Sigmoid colon (tissue), 7 donors: ENCODE results near the gene IER3IP1. TPM values are rescaled to one million over a fixed set of nuclear protein-coding genes. Genes with fewer than 3 reads are reported as not detected.

Source experiments
- DNase-seq: peaks from one replicate; pipeline ENCODE4 v3.0.0-alpha.2; 2019
- H3K27ac ChIP-seq, 4 donors: fragments of 200-600 bp; sonication (generic); one replicate each; pipeline ENCODE4 v1.5.1; 2016 to 2019; ENCODE audit warnings: mild to moderate bottlenecking in 1 of 4
- H3K27me3 ChIP-seq, 3 donors: fragments of 200-600 bp; sonication (generic); one replicate each; pipeline ENCODE4 v1.5.1; 2019; ENCODE audit warnings: mild to moderate bottlenecking in 1 of 3
- H3K36me3 ChIP-seq, 4 donors: fragments of 200-600 bp; sonication (generic); one replicate each; pipeline ENCODE4 v1.5.1; 2016 to 2019
- H3K4me1 ChIP-seq, 4 donors: fragments of 200-600 bp; sonication (generic); one replicate each; pipeline ENCODE4 v1.5.1; 2017 to 2019
- H3K4me3 ChIP-seq, 4 donors: fragments of 200-600 bp; sonication (generic); one replicate each; pipeline ENCODE4 v1.5.1; 2017 to 2019; ENCODE audit warnings: mild to moderate bottlenecking in 2 of 4, moderate library complexity in 1 of 4
- H3K9me3 ChIP-seq, 4 donors: fragments of 200-600 bp in 3 of 4; sonication (generic) in 3 of 4; one replicate each; pipeline versions ENCODE4 v1.5.1 to v1.6.1; 2013 to 2019
- CTCF ChIP-seq, 4 experiments: fragments of 450-650 bp in 3 of 4; fragments of 200-600 bp in 1 of 4; IDR thresholded peaks; one replicate each; pipeline ENCODE4 v1.5.1; 2016 to 2019; ENCODE audit warnings: antibody characterized with exemption in 4 of 4, mild to moderate bottlenecking in 3 of 4, moderate library complexity in 2 of 4
- EP300 ChIP-seq, 4 donors: sonication (generic); formaldehyde crosslinking; IDR thresholded peaks; one replicate each; pipeline ENCODE4 v1.6.1; 2017; ENCODE audit warnings: antibody characterized with exemption in 4 of 4
- POLR2A ChIP-seq, 2 donors: fragments of 450-650 bp; IDR thresholded peaks; one replicate each; pipeline ENCODE4 v1.6.1; 2016; ENCODE audit warnings: antibody characterized with exemption in 2 of 2, mild to moderate bottlenecking in 2 of 2, moderate library complexity in 2 of 2
- POLR2AphosphoS5 ChIP-seq, 4 donors: sonication (generic); formaldehyde crosslinking; IDR thresholded peaks; one replicate each; pipeline ENCODE4 v1.6.1; 2017; ENCODE audit warnings: antibody characterized with exemption in 4 of 4
- WGBS, 2 donors: extraction: QIAGEN DNeasy Blood & Tissue Kit; methylation state at CpG; one replicate each; pipeline ENCODE4 v1.1.7; 2013; 5-methylcytosine and 5-hydroxymethylcytosine counted together
- intact Hi-C: fragments of 100-400 bp; cut with DNase I; formaldehyde crosslinking; loops from one replicate; pipeline ENCODE4 v1.15.1; 2023
- polyA plus RNA-seq, 3 donors: library from polyadenylated mRNA; stranded (reverse); fragments of 200-250 nt; gene quantifications; one replicate each; pipeline ENCODE4 v1.2.3, GENCODE V29; 2013
- total RNA-seq, 4 donors: library from RNA; depleted of rRNA; stranded (reverse); fragments of >200 nt; gene quantifications; one replicate each; pipeline ENCODE4 v1.1.0, GENCODE V29; 2016
- donor health status: healthy with polysubstance abuse.
- donor health status: Bipolar disorder and iron deficiency.
- donor health status: healthy.

Gene IER3IP1
- total and polyA plus RNA-seq, 7 donors, result 7.1 to 20.4 (median 12.6) TPM

- Histone ChIP-seq H3K9me3 (no peaks in the 10 kb centered on the region), H3K4me1 (peaks cover 0 to 7% (median 3%) of the 10 kb centered on the region in 4 donors), H3K36me3 (no peaks in the 10 kb centered on the region), H3K27ac (no peak overlapping the region), H3K4me3 (no peak overlapping the region), H3K27me3 (no peaks in the 10 kb centered on the region)
- intact Hi-C loops, result no loop called here
- 95 to 98% methylated on average over 4 of the region's 4 CpGs for WGBS, 2 donors
- TF ChIP-seq CTCF (IDR thresholded peaks at IDR 0.05) (no peak), POLR2AphosphoS5 (IDR thresholded peaks at IDR 0.05) (no peak), EP300 (IDR thresholded peaks at IDR 0.05) (no peak), POLR2A (IDR thresholded peaks at IDR 0.05) (no peak)
- DNase-seq, result no peak
These were observed 32.2 kb downstream of the IER3IP1 start for GRCh38 chr18:47143899-47144485.

GRCh38 chr18:47143153-47143552 is 33.0 kb downstream of the IER3IP1 start:
- WGBS, 2 donors, result 98 to 100% methylated on average over 5 of the region's 5 CpGs
- no peaks in the 10 kb centered on the region for H3K36me3 ChIP-seq
- intact Hi-C loops, result no loop called here

GRCh38 chr18:47141289-47141688 is 34.9 kb downstream of the IER3IP1 start:
- intact Hi-C loops, result no loop called here
- Histone ChIP-seq H3K27me3 (no peaks in the 10 kb centered on the region), H3K36me3 (peaks cover 0 to 3% (median under 1%) of the 10 kb centered on the region in 4 donors), H3K4me3 (no peak overlapping the region), H3K9me3 (no peaks in the 10 kb centered on the region), H3K27ac (no peak overlapping the region), H3K4me1 (no peaks in the 10 kb centered on the region)
- TF ChIP-seq EP300 (IDR thresholded peaks at IDR 0.05), result no peak
- TF ChIP-seq POLR2AphosphoS5 (IDR thresholded peaks at IDR 0.05), result no peak
- no peak for TF ChIP-seq CTCF (IDR thresholded peaks at IDR 0.05)
- no peak for TF ChIP-seq POLR2A (IDR thresholded peaks at IDR 0.05)
- no peak for DNase-seq

More at GRCh38 chr18:47143153-47143552, 33.0 kb downstream of the IER3IP1 start:
- no peak for DNase-seq
- no peaks in the 10 kb centered on the region for H3K4me1 ChIP-seq
- no peak overlapping the region for H3K4me3 ChIP-seq
- no peak overlapping the region for H3K27ac ChIP-seq
- no peaks in the 10 kb centered on the region for H3K27me3 ChIP-seq
- TF ChIP-seq CTCF (IDR thresholded peaks at IDR 0.05) (no peak), EP300 (IDR thresholded peaks at IDR 0.05) (no peak), POLR2A (IDR thresholded peaks at IDR 0.05) (no peak), POLR2AphosphoS5 (IDR thresholded peaks at IDR 0.05) (no peak)
- no peaks in the 10 kb centered on the region for H3K9me3 ChIP-seq

GRCh38 chr18:47121146-47121545 is 55.0 kb downstream of the IER3IP1 start:
- H3K27ac ChIP-seq, result no peak overlapping the region
- 95 to 98% methylated on average over 3 of the region's 3 CpGs for WGBS, 2 donors
- no peak overlapping the region for H3K4me3 ChIP-seq
- H3K4me1 ChIP-seq, result no peaks in the 10 kb centered on the region
- H3K36me3 ChIP-seq, result peaks cover 0 to 28% (median 0%) of the 10 kb centered on the region in 4 donors
- intact Hi-C loops, result no loop called here
- DNase-seq, result no peak
- TF ChIP-seq POLR2A (IDR thresholded peaks at IDR 0.05), result no peak
- H3K9me3 ChIP-seq, result no peaks in the 10 kb centered on the region
- H3K27me3 ChIP-seq, result no peaks in the 10 kb centered on the region

- no peak overlapping the region for H3K27ac ChIP-seq
- no peak overlapping the region for H3K4me3 ChIP-seq
- H3K4me1 ChIP-seq, result no peaks in the 10 kb centered on the region
- H3K36me3 ChIP-seq, result peaks cover 0 to 25% (median 0%) of the 10 kb centered on the region in 4 donors
- TF ChIP-seq EP300 (IDR thresholded peaks at IDR 0.05), result no peak
- WGBS, 2 donors, result 84 to 93% methylated on average over 4 of the region's 4 CpGs
- H3K27me3 ChIP-seq, result no peaks in the 10 kb centered on the region
- no peak for DNase-seq
- intact Hi-C loops, result no loop called here
- H3K9me3 ChIP-seq, result no peaks in the 10 kb centered on the region
These were observed 55.7 kb downstream of the IER3IP1 start for GRCh38 chr18:47120428-47120827.

GRCh38 chr18:47118981-47119380 is 57.2 kb downstream of the IER3IP1 start:
- no peak overlapping the region for H3K27ac ChIP-seq
- H3K9me3 ChIP-seq, result no peaks in the 10 kb centered on the region
- no peak for DNase-seq
- no peak overlapping the region for H3K4me3 ChIP-seq
- no peaks in the 10 kb centered on the region for H3K4me1 ChIP-seq
- 95 to 97% methylated on average over 2 of the region's 2 CpGs for WGBS, 2 donors
- no peaks in the 10 kb centered on the region for H3K27me3 ChIP-seq
- intact Hi-C loops, result no loop called here
- TF ChIP-seq POLR2A (IDR thresholded peaks at IDR 0.05), result no peak
- no peak for TF ChIP-seq EP300 (IDR thresholded peaks at IDR 0.05)
- no peak for TF ChIP-seq POLR2AphosphoS5 (IDR thresholded peaks at IDR 0.05)
- peaks cover 0 to 39% (median 0%) of the 10 kb centered on the region in 4 donors for H3K36me3 ChIP-seq
